HG03064 (cell line): ENCODE results near the gene DAD1.
A peak's percentile ranks its signal among the peaks of the same experiment; 100 is the strongest.
"Not testable (repeated sequence)": the region's sequence is repeated elsewhere in the genome, so short reads cannot be mapped to it uniquely, and the experiment has no call there.

Experiments
- ATAC-seq: cut with Tn5 transposase; IDR thresholded peaks from one replicate; pipeline ENCODE4 v1.9.1; 2021; ENCODE audit warnings: low read depth; ENCODE audit not compliant: unreplicated experiment

The DAD1 gene

GRCh38 chr14:22570132-22570949 lies 18.7 kb downstream of the DAD1 start:
- ATAC-seq, result peak; percentile 43

- no peak for ATAC-seq
Observed at GRCh38 chr14:22569737-22570131, 19.3 kb downstream of the DAD1 start.

DNA sequence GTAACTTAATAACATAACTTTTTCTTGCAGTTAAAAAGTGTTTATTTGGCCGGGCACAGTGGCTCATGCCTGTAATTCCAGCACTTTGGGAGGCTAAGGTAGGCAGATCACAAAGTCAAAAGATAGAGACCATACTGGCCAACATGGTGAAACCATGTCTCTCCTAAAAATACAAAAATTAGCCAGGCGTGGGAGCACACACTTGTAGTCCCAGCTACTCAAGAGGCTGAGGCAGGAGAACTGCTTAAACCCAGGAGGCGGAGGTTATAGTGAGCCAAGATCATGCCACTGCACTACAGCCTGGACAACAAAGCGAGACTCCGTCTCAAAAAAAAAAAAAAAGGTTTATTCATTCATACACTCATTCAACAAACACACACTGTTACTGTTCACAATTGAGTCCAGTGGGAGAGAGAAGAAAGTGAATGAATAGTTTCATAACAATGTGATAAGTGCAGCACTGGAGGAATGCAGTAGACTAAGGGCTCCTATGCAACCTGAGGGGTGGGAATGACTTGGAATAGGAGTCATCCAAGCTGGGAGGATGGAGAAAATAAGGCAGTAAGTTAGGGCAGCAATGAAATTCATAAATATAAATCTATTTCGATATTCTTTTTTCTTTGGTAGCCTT lies 19.8 kb downstream of the DAD1 start:
- no peak for ATAC-seq

- ATAC-seq, result no peak
Observed at GRCh38 chr14:22567437-22567836, 21.6 kb downstream of the DAD1 start.

DNA sequence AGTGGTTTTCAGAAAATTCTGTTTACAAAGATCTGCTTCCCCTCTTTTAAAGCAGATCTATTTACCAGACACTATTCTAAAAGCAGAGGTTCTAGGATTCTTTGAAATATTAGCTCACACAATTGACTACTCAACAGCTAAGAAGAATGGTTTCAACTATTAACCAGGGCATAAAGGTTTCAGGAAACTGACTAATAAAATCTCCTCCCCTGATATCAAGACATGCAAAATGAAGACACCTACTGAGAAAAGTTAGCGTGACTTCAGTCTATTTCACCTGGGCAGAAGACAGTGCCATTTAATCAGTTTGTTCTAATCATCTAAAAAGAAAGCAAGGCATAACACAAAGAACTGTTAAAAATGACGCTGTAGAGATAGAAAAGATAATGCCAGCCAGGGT lies 22.2 kb downstream of the DAD1 start:
- ATAC-seq, result no peak

DNA sequence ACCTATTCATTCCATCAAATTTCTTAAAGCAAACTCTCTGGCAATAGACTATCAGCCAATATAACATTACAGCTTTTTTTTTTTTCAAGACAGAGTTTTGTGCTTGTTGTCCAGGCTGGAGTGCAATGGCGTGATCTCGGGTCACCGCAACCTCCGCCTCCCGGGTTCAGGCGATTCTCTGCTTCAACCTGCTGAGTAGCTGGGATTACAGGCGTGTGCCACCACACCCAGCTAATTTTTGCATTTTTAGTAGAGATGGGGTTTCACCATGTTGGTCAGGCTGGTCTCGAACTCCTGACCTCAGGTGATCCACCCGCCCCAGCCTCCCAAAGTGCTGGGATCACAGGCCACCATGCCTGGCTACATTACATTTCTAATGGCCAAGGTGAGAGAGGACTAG lies 22.8 kb downstream of the DAD1 start:
- not testable (repeated sequence) for ATAC-seq

- ATAC-seq, result no peak
Observed at GRCh38 chr14:22565391-22565945, 23.6 kb downstream of the DAD1 start.

DNA sequence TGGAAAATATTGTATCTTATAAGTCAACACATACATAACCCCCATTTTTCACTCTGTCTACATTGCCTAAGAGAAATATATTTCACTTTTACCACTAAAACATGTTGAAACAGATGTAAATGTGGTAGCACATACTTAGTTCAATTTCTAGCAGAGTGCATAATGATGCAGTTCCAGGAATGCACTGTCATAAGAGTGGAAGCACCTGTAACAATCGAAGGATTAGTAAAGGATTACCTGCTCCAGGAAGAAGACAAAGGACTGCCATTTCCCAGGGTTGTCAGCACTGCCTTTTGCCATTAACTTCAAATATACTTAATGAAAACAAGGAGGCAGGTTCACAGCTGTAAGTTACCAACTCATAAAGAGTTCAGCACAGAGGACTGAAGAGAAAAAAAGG lies 24.6 kb downstream of the DAD1 start:
- ATAC-seq, result no peak

DNA sequence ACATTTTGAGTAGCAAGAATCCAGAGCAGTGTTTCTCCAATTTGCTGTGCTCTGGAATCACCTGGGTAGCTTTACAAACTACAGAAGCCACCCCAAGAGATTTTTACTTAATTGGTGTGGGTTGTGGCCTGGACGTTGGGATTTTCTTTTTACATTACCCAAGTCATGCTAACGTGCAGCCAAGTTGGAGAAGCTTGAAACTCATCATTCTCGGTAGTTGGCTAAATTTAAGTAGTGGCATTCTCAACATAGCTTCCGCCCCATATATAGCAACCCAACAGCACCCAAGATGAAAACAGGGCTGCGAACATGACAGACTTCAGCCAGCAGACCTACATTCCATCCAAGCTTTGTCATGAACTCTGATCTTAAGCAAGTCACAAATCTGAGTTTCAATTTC lies 25.0 kb downstream of the DAD1 start:
- ATAC-seq, result no peak

DNA sequence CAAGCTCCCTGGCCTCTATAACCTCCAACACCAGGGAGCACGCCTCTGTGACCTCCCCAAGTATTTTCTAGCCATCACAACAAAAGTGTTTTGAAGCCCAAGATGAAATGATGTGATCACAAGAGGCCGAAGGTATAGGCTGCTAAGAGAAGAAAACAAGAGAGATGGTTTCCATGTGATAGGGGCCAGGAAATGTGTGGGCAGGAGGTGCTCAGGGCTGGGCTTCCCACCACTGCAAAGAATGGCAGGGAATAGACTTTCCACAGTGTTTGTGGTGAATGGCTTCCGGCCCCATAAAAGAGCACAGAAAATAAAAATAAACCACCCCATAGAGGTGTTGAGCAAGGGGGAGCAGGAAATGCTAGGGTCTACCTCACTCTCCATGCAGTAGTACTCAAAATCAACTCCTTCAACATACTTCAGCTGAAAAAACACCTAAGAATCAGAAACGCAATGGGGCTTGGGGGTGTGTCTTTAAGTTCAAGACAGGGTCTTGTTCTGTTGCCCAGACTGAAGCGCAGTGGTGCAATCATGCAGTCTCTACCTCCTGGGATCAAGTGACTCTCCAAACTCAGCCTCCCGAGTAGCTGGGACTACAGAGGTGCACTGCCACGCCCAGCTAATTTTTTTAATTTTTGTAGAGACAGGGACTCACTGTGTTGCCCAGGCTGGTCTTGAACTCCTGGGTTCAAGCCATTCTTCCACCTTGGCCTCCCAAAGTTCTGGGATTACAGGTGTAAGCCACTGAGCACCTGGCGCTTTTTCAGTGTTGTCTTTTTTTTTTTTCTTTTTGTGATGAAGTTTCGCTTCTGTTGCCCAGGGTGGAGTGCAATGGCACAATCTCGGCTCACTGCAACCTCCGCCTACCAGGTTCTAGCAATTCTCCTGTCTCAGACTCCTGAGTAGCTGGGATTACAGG lies 27.1 kb downstream of the DAD1 start:
- ATAC-seq, result no peak

GRCh38 chr14:22561366-22561660 lies 27.7 kb downstream of the DAD1 start:
- ATAC-seq, result no peak

DNA sequence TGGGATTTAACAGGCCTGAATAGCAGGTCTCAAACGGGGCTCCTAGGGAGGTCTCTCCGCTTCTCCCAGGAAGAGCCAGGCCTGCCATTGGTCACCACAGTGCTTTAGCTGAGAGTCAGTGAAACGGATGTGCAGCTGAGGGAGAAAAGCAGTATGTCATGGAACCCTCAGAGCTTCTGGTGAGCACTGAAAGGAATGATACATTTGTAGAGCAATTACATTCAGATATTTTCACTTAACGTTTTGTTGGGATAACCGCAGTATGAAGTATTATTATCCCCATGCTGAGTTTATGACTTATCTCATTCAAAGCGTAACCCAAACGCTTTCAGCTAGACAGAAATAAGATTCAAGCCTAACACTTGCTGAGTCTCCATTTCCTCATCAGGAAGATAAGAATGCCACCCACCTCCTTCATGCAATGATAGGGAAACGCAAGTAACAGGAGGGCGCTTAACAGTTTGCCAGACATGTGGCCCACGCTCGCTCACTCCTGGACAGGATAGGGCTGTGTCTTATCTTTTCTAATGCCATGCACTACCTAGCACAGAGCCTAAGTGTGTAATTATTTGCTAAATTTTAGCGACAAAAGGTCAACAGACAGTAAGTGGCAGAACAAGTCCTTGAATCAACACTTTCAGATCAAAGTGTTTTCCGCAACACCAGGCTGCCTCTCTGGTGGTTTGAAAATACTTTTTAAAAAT lies 28.2 kb downstream of the DAD1 start:
- no peak for ATAC-seq

GRCh38 chr14:22559041-22559440 lies 30.0 kb downstream of the DAD1 start:
- no peak for ATAC-seq

DNA sequence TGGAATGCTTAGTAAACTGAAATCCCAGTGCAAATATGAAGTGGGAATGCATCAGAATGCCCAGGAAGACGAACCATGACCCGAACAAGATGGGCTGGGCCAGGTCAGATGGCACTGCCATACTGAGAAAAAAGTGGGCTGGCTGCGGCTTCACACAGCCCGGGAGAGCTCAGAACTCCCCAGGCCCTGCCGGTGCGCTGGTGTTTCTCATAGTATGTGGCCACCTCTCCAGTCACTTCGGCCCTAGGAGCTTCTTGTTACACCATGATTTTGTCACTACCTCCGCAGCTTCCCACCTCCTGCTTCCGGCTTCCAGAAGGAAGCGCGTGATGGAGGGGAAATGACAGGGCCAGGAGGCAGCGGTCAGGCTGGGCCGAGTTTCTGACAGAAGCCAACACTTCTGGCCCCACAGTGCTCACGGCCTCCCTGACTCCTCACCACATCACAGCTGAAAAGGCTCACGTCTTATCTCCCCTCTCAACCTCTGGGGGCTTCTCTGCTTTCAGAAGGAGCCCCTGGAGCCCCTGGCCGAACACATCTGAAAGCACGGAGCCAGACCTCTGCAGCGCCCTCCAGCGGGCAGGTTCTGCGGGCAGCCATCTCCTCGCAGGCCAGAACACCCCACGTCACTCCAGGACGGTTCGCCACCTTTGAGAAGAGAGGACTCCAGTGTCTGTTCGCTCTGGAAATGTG lies 30.7 kb downstream of the DAD1 start:
- ATAC-seq, result no peak

- no peak for ATAC-seq
Observed at GRCh38 chr14:22557846-22558220, 31.2 kb downstream of the DAD1 start.

DNA sequence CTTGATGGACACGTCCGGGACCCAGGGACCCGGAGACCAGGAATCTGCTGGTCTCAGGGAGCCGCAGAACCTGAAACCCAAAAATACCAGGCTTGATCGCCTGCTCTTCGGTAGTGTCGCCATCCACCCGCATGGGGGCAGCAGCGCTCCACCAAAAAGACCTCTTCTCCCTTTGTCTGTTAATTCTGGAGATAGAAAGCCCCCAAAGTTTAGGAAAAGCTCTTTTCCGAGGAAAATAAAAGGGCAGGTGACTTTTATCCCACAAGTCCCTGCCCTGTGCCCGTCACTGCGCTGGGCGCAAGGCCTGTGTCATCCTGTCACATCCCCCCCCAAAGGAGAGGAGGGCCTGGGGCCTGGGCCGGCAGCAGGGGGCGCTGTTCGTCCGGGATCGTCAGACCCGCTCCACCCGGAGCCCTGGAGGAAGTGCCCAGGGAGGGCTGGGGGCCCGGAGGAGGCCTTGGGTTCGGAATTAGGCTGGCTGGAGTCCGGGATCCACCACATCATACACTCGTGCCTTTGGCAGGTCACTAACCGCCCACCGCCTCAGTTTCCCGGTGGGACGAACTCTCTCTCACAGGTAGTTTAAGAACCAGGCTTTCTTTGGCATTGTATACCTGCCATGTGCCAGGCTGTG lies 31.9 kb downstream of the DAD1 start:
- peak; percentile 29 for ATAC-seq

- ATAC-seq, result peak; percentile 51
Observed at GRCh38 chr14:22556021-22556989, 32.7 kb downstream of the DAD1 start.

DNA sequence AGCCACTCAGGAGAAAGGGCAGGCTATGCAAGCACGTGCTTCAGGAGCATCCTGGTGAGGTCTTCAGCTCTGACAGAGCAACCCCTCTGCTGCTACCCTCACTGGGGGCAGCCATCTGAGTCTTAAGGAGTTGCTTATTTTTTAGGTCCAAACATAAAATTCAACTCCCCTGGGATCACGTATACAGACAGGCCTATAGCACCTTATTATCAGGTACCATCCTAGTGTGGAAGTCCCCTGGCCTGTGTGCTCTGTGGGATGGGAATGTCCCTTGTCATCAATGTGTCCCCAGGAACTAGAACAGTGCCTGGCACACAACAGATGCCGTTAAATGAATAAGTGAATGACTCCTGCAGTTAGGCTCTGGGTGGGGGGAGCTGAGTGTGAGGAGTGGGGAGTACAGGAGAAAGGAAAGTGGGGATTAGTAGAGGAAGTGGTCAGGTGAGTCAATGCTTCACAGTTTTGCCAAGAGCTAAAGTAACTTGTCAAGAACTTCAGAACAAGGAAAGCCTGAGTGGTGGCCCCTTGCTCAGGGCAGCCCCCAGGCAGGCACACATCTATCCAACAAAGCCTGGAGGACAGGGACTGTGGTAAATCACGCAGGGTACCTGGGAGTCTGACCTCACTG lies 33.5 kb downstream of the DAD1 start:
- ATAC-seq, result peak; percentile 5
